Uterus (tissue), 2 donors: Measurements from ENCODE around the gene CCNQ.

ENCODE experiments used
- CTCF ChIP-seq, 4 experiments: fragments of 200-600 bp in 2 of 4; fragments of 450-650 bp in 2 of 4; sonication (generic) in 2 of 4; IDR thresholded peaks; one replicate each; pipeline ENCODE4 v1.5.1; 2016 to 2019; ENCODE audit warnings: antibody characterized with exemption in 4 of 4, mild to moderate bottlenecking in 2 of 4, moderate library complexity in 1 of 4
- POLR2A ChIP-seq, 2 donors: fragments of 450-650 bp; IDR thresholded peaks; one replicate each; pipeline ENCODE4 v1.6.1; 2016; ENCODE audit warnings: antibody characterized with exemption in 2 of 2, mild to moderate bottlenecking in 1 of 2, moderate library complexity in 1 of 2

GRCh38 chrX:153587342-153587741 lies 11.6 kb downstream of the CCNQ start:
- TF ChIP-seq CTCF (IDR thresholded peaks at IDR 0.05) (no peak), POLR2A (IDR thresholded peaks at IDR 0.05) (no peak)
